22Rv1 (cell line): ENCODE data around the gene RYK.

ENCODE experiments used
- CTCF ChIP-seq: fragments of 450-650 bp; IDR thresholded peaks from 2 replicates; pipeline ENCODE4 v1.5.1; 2017; ENCODE audit warnings: mild to moderate bottlenecking
- ZFX ChIP-seq: fragments of 450-650 bp; IDR thresholded peaks from 2 replicates; pipeline ENCODE4 v1.6.1; 2017; ENCODE audit warnings: antibody characterized with exemption, borderline replicate concordance

DNA sequence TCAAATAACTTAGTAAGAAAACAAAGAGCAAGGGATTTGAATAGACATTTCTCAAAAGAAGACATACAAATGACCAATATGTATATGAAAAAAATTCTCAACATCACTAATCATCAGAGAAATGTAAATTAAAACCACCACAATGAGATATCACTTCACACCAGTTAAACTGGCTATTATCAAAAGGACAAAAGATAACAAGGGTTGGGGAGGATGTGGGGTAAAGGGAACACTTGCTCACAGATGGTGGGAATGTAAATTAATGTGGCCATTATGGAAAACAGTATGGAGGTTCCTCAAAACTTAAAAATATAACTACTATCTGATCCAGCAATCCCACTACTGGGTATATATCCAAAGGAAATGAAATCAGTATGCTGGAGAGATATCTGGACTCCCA is 46.0 kb upstream of the RYK start:
- no peak for TF ChIP-seq CTCF
- no peak for TF ChIP-seq ZFX
